Endothelial cell (in vitro differentiated cells): ENCODE results near the gene SHISA6. TPM values are rescaled to one million over a fixed set of nuclear protein-coding genes. Genes with fewer than 3 reads are reported as not detected.
A peak's percentile ranks its signal among the peaks of the same experiment; 100 is the strongest.

Source experiments
- DNase-seq: peaks from one replicate; pipeline ENCODE4 v3.0.0; 2021; ENCODE audit warnings: low spot score
- H3K27ac Mint-ChIP-seq: one replicate; pipeline ENCODE4 v1.8.0; 2021; ENCODE audit warnings: mixed read lengths, inconsistent platforms; ENCODE audit not compliant: unreplicated experiment
- H3K27me3 Mint-ChIP-seq: one replicate; pipeline ENCODE4 v1.8.0; 2021; ENCODE audit warnings: mild to moderate bottlenecking, moderate library complexity, mixed read lengths, inconsistent platforms; ENCODE audit not compliant: unreplicated experiment
- H3K36me3 Mint-ChIP-seq: one replicate; pipeline ENCODE4 v1.8.0; 2021; ENCODE audit warnings: mild to moderate bottlenecking, low read depth, mixed read lengths, inconsistent platforms; ENCODE audit not compliant: unreplicated experiment
- H3K4me1 Mint-ChIP-seq: one replicate; pipeline ENCODE4 v1.8.0; 2021; ENCODE audit warnings: mild to moderate bottlenecking, mixed read lengths, inconsistent platforms; ENCODE audit not compliant: unreplicated experiment
- H3K4me3 Mint-ChIP-seq: one replicate; pipeline ENCODE4 v1.8.0; 2021; ENCODE audit warnings: mild to moderate bottlenecking, mixed read lengths, inconsistent platforms; ENCODE audit not compliant: unreplicated experiment
- H3K9me3 Mint-ChIP-seq: one replicate; pipeline ENCODE4 v1.8.0; 2021; ENCODE audit warnings: mixed read lengths, inconsistent platforms; ENCODE audit not compliant: unreplicated experiment
- total RNA-seq: library from RNA; stranded (reverse); fragmentation: NEBNext Ultra II Directional; extraction: Animal tissue kit (Norgen Biotek cat#: 25700); gene quantifications from one replicate; pipeline ENCODE4 v1.2.1, GENCODE V29; 2021; ENCODE audit not compliant: unreplicated experiment
- TF ChIP-seq, protein P1 (sequence below): fragments of 200-600 bp; sonication (generic); IDR thresholded peaks from one replicate; pipeline ENCODE4 v1.5.0; 2021; ENCODE audit warnings: antibody characterized with exemption; ENCODE audit not compliant: unreplicated experiment

SHISA6 gene
- total RNA-seq, 1 donor from 2014 or later = not detected

DNA sequence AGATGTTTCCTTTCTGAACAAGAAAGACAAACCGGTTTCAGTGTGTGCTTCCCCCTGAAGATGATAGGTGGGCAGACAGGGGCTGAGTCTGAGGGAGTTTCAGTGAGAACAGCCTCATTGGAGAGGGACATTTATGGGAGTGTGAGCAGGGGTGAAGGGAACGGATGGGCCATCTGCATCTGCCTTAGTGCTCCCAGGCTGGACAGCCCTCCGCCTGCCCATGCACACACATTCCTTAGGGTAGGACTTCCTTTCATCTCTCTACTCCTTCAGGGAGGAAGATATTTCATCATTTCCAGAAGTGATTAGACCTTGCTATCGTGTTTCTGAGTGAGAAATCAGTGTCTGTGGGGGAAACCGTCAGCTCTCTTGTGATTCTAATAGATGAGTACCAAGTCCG is 3.8 kb downstream of the SHISA6 start:
- Mint-ChIP-seq H3K27ac (peak overlapping the region; percentile 30), H3K9me3 (peaks cover 57% of the 10 kb centered on the region), H3K36me3 (peaks cover 12% of the 10 kb centered on the region), H3K27me3 (peaks cover 20% of the 10 kb centered on the region), H3K4me3 (no peak overlapping the region), H3K4me1 (no peaks in the 10 kb centered on the region)
- TF ChIP-seq, protein P1, sequence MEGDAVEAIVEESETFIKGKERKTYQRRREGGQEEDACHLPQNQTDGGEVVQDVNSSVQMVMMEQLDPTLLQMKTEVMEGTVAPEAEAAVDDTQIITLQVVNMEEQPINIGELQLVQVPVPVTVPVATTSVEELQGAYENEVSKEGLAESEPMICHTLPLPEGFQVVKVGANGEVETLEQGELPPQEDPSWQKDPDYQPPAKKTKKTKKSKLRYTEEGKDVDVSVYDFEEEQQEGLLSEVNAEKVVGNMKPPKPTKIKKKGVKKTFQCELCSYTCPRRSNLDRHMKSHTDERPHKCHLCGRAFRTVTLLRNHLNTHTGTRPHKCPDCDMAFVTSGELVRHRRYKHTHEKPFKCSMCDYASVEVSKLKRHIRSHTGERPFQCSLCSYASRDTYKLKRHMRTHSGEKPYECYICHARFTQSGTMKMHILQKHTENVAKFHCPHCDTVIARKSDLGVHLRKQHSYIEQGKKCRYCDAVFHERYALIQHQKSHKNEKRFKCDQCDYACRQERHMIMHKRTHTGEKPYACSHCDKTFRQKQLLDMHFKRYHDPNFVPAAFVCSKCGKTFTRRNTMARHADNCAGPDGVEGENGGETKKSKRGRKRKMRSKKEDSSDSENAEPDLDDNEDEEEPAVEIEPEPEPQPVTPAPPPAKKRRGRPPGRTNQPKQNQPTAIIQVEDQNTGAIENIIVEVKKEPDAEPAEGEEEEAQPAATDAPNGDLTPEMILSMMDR = no peak
- no peak for DNase-seq

GRCh38 chr17:11245187-11245586 is 4.2 kb downstream of the SHISA6 start:
- H3K4me1 Mint-ChIP-seq = no peaks in the 10 kb centered on the region
- peaks cover 60% of the 10 kb centered on the region for H3K9me3 Mint-ChIP-seq
- TF ChIP-seq, protein P1 = no peak
- H3K27ac Mint-ChIP-seq = peak overlapping the region; percentile 30
- no peak for DNase-seq
- no peak overlapping the region for H3K4me3 Mint-ChIP-seq
- peaks cover 12% of the 10 kb centered on the region for H3K36me3 Mint-ChIP-seq
- peaks cover 20% of the 10 kb centered on the region for H3K27me3 Mint-ChIP-seq

DNA sequence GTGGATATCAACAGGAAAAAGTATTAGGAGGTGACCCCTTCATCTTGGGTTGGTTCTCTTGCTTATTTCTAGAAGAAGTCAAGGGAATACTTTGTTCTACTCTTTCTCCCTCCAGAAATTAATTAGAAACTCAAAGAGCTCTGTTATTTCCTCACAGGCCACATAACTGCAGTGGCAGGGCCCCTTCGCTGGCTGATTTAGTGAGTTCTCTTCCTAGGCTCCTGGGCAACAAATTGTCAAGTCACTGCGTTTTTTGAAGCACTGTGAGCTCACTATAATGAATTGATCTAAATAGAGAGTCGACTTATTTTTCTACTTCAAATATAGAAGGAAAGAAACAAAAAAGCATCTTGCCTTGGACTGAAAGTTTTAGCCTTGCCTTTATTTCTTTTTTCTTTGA is 4.8 kb downstream of the SHISA6 start:
- DNase-seq = no peak
- H3K27ac Mint-ChIP-seq = no peak overlapping the region
- H3K27me3 Mint-ChIP-seq = peaks cover 20% of the 10 kb centered on the region
- no peaks in the 10 kb centered on the region for H3K4me1 Mint-ChIP-seq
- peaks cover 60% of the 10 kb centered on the region for H3K9me3 Mint-ChIP-seq
- peaks cover 12% of the 10 kb centered on the region for H3K36me3 Mint-ChIP-seq
- TF ChIP-seq, protein P1 = no peak
- no peak overlapping the region for H3K4me3 Mint-ChIP-seq

GRCh38 chr17:11250161-11250560 is 9.1 kb downstream of the SHISA6 start:
- TF ChIP-seq, protein P1 = no peak
- peaks cover 58% of the 10 kb centered on the region for H3K9me3 Mint-ChIP-seq
- no peaks in the 10 kb centered on the region for H3K4me1 Mint-ChIP-seq
- no peak overlapping the region for H3K27ac Mint-ChIP-seq
- no peak for DNase-seq
- peaks cover 14% of the 10 kb centered on the region for H3K36me3 Mint-ChIP-seq
- H3K4me3 Mint-ChIP-seq = no peak overlapping the region
- peaks cover 11% of the 10 kb centered on the region for H3K27me3 Mint-ChIP-seq

DNA sequence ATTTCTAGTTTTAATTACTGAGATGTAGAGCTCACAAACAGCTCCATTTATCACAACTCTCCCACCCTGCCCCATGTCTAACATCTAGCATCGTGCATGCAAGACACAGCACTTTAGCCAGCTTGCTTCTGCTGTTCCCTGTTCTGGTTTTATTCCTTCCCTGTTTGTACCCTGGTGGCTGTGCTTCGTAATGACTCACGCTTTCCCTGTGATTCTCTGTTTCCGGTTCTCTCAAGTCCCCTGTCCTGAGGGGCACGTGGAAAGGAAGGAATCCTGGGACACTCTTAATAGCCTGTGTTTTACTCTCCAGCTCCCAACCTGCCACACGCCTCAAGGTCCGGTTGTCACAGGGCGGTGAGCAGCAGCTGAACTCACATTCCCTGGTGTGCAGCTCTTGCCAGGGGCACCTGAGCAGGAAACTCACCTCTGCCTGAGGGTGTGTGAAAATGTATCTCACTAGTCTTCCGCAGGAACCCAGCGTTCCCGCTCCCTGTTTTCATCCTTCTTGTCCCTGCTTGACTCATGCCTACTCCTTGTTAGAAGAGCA is 10.6 kb downstream of the SHISA6 start:
- no peak overlapping the region for H3K27ac Mint-ChIP-seq

More for the DNA sequence above, 10.6 kb downstream of the SHISA6 start:
- H3K4me3 Mint-ChIP-seq = no peak overlapping the region
- peaks cover 61% of the 10 kb centered on the region for H3K9me3 Mint-ChIP-seq
- peaks cover 11% of the 10 kb centered on the region for H3K27me3 Mint-ChIP-seq
- TF ChIP-seq, protein P1 = no peak
- peaks cover 14% of the 10 kb centered on the region for H3K36me3 Mint-ChIP-seq
- no peaks in the 10 kb centered on the region for H3K4me1 Mint-ChIP-seq
- DNase-seq = no peak
